Loucy (cell line): Measurements from ENCODE around the gene PNMA8C.

ENCODE experiments used
- H2AFZ ChIP-seq: fragments of 200-600 bp; sonication (generic); 2 replicates; pipeline ENCODE4 v1.6.0; 2016; ENCODE audit warnings: antibody characterized with exemption, mild to moderate bottlenecking, low read length, moderate library complexity
- H3F3A ChIP-seq: fragments of 200-600 bp; 2 replicates; pipeline ENCODE4 v1.6.0; 2016; ENCODE audit warnings: antibody characterized with exemption, low read depth, mild to moderate bottlenecking
- H3K27me3 ChIP-seq: fragments of 200-600 bp; sonication (generic); 2 replicates; pipeline ENCODE4 v1.6.1; 2014; ENCODE audit warnings: low read length, mild to moderate bottlenecking; ENCODE audit not compliant: insufficient read depth, poor library complexity, severe bottlenecking
- H3K36me3 ChIP-seq: fragments of 200-600 bp; sonication (generic); 2 replicates; pipeline ENCODE4 v1.6.1; 2016; ENCODE audit warnings: low read length; ENCODE audit not compliant: insufficient read depth
- H3K4me1 ChIP-seq: fragments of 200-600 bp; sonication (generic); 2 replicates; pipeline ENCODE4 v1.5.1; 2014; ENCODE audit warnings: low read length, mild to moderate bottlenecking; ENCODE audit not compliant: insufficient read depth, poor library complexity, severe bottlenecking
- H3K4me2 ChIP-seq: fragments of 200-600 bp; sonication (generic); 2 replicates; pipeline ENCODE4 v1.6.0; 2014; ENCODE audit warnings: antibody characterized with exemption, low read length, low read depth, mild to moderate bottlenecking; ENCODE audit not compliant: poor library complexity, severe bottlenecking
- H3K4me3 ChIP-seq: fragments of 200-600 bp; sonication (generic); 2 replicates; pipeline ENCODE4 v1.5.1; 2014; ENCODE audit warnings: low read length, mild to moderate bottlenecking, mixed read lengths; ENCODE audit not compliant: poor library complexity, severe bottlenecking
- H3K79me2 ChIP-seq: fragments of 200-600 bp; sonication (generic); 2 replicates; pipeline ENCODE4 v1.6.1; 2014; ENCODE audit warnings: low read length; ENCODE audit not compliant: insufficient read depth
- H3K9ac ChIP-seq: fragments of 200-600 bp; sonication (generic); 2 replicates; pipeline ENCODE4 v1.6.0; 2014; ENCODE audit warnings: mild to moderate bottlenecking, low read depth, low read length, moderate library complexity; ENCODE audit not compliant: poor library complexity, severe bottlenecking
- H3K9me2 ChIP-seq: fragments of 200-600 bp; sonication (generic); replicated peaks from 2 replicates; pipeline ENCODE4 v1.6.1; 2016; ENCODE audit warnings: low read depth, low read length, mixed read lengths
- H3K9me3 ChIP-seq: fragments of 200-600 bp; sonication (generic); 2 replicates; pipeline ENCODE4 v1.6.1; 2014; ENCODE audit warnings: mild to moderate bottlenecking, antibody characterized with exemption, low read length, low read depth; ENCODE audit not compliant: insufficient read depth
- H4K20me1 ChIP-seq: fragments of 200-600 bp; sonication (generic); 2 replicates; pipeline ENCODE4 v1.6.0; 2014; ENCODE audit warnings: antibody characterized with exemption, low read length, mild to moderate bottlenecking; ENCODE audit not compliant: insufficient read depth, poor library complexity, severe bottlenecking
- CTCF ChIP-seq: fragments of 200-600 bp; sonication (generic); conservative IDR thresholded peaks from 2 replicates; pipeline ENCODE4 v1.5.1; 2014; ENCODE audit warnings: mild to moderate bottlenecking, antibody characterized with exemption, low read length
- EZH2phosphoT487 ChIP-seq: fragments of 200-600 bp; IDR thresholded peaks from 2 replicates; pipeline ENCODE4 v1.6.1; 2018; ENCODE audit warnings: antibody characterized with exemption, mild to moderate bottlenecking, moderate library complexity, borderline replicate concordance

The PNMA8C gene

GRCh38 chr19:46447824-46448223 lies 19.1 kb upstream of the PNMA8C start:
- no peak overlapping the region for H2AFZ ChIP-seq
- no peaks in the 10 kb centered on the region for H3K4me1 ChIP-seq
- no peaks in the 10 kb centered on the region for H4K20me1 ChIP-seq
- no peaks in the 10 kb centered on the region for H3K36me3 ChIP-seq
- H3K9me2 ChIP-seq, result no peaks in the 10 kb centered on the region
- H3K27me3 ChIP-seq, result no peaks in the 10 kb centered on the region
- H3K4me3 ChIP-seq, result no peak overlapping the region
- no peak for TF ChIP-seq CTCF
- no peak for TF ChIP-seq EZH2phosphoT487
- H3K79me2 ChIP-seq, result no peaks in the 10 kb centered on the region
- no peak overlapping the region for H3K9ac ChIP-seq
- no peak overlapping the region for H3K4me2 ChIP-seq
- no peaks in the 10 kb centered on the region for H3K9me3 ChIP-seq
- H3F3A ChIP-seq, result no peaks in the 10 kb centered on the region

- no peaks in the 10 kb centered on the region for H3K9me2 ChIP-seq
- H3K79me2 ChIP-seq, result no peaks in the 10 kb centered on the region
- H3K9me3 ChIP-seq, result no peaks in the 10 kb centered on the region
- no peak overlapping the region for H3K4me2 ChIP-seq
- no peaks in the 10 kb centered on the region for H3K4me1 ChIP-seq
- TF ChIP-seq CTCF (no peak), EZH2phosphoT487 (no peak)
- no peaks in the 10 kb centered on the region for H3K36me3 ChIP-seq
- no peak overlapping the region for H2AFZ ChIP-seq
- H3K27me3 ChIP-seq, result no peaks in the 10 kb centered on the region
- H3K9ac ChIP-seq, result no peak overlapping the region
- H3K4me3 ChIP-seq, result no peak overlapping the region
- H4K20me1 ChIP-seq, result no peaks in the 10 kb centered on the region
- H3F3A ChIP-seq, result no peaks in the 10 kb centered on the region
Observed at GRCh38 chr19:46447006-46447405, 18.3 kb upstream of the PNMA8C start.

- no peak for TF ChIP-seq CTCF
- no peak for TF ChIP-seq EZH2phosphoT487
- Histone ChIP-seq H3K36me3 (no peaks in the 10 kb centered on the region), H3K4me2 (no peak overlapping the region), H3F3A (no peaks in the 10 kb centered on the region), H3K79me2 (no peaks in the 10 kb centered on the region), H4K20me1 (no peaks in the 10 kb centered on the region), H3K27me3 (no peaks in the 10 kb centered on the region), H2AFZ (no peak overlapping the region), H3K9me3 (no peaks in the 10 kb centered on the region), H3K4me1 (no peaks in the 10 kb centered on the region), H3K9me2 (no peaks in the 10 kb centered on the region), H3K4me3 (no peak overlapping the region), H3K9ac (no peak overlapping the region)
Observed at GRCh38 chr19:46446021-46446420, 17.3 kb upstream of the PNMA8C start.
